ENCODE data around the gene STAT6. TPM values are rescaled to one million over a fixed set of nuclear protein-coding genes. Genes with fewer than 3 reads are reported as not detected.

Gene STAT6
- total RNA-seq, 1 donor from 2014 or later, result 62.4 TPM

DNA sequence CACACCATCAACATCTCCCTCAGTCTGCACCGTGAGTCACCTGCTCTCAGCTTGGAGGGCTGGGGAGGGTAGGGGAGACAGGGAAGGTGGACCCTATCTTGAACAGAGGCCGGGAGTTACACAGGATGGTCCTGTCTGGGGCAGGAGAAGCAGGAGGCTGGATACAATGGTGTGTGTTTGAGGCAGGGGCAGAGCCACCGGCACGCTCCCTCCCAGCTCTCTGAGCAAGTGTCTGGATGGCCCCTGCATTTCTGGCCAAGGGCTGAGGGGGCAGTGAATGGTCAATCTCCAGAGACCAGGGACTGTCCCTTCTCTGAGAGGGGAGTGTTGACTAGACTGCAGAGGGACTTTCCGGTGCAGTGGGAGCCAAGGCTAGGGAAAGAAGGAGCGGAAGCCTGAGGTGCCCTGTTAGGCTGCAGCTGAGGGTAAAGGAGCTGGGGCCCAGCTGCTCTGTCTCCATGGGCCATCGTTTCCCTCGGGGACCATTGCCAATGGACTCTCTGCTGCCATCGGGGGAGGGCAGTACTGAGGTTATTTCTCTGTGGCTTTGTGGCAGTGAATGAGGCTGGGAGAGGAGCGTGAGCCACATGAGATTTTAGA, 34.4 kb upstream of the STAT6 start:
- DNase-seq (ENCODE audit: low read depth, low spot score), result no peak

DNA sequence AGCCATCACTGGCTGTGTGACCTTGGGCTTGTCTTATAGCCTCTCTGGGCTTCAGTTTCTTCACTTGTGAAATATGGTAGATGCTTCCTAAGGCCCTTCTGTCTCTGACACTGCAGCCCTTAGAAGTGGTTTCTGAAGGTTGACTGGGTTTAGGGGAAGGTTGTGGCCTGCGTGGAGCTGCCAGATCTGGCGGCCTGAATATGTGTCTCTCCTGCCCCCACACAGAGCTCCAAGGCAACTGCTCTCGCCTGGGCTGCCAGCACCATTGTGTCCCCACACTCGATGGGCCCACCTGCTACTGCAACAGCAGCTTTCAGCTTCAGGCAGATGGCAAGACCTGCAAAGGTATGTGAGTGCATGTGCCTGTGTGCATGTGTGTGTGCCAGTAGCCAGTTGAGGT, 32.3 kb upstream of the STAT6 start:
- DNase-seq (ENCODE audit: low read depth, low spot score), result no peak

DNA sequence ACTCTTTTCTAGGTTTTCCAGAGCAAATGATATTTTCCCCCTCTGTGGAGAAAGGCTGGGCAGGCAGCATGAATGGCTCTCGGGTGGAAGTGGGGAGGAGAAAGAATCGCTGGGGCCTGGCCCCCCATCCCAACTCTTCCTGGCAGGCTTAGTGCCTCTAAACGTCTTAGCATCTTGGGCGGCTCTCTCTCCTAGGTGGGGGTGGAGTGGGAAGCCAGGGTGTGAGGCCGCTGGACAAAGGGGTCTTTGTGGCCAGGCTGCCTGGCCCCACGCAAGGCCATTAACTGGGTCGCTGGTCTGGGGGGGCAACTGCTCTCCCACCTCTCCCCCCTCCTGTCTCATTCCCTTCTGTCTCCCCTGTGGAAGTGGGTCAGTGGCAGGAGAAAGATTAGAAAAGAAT, 31.6 kb upstream of the STAT6 start:
- DNase-seq (ENCODE audit: low read depth, low spot score), result no peak

DNA sequence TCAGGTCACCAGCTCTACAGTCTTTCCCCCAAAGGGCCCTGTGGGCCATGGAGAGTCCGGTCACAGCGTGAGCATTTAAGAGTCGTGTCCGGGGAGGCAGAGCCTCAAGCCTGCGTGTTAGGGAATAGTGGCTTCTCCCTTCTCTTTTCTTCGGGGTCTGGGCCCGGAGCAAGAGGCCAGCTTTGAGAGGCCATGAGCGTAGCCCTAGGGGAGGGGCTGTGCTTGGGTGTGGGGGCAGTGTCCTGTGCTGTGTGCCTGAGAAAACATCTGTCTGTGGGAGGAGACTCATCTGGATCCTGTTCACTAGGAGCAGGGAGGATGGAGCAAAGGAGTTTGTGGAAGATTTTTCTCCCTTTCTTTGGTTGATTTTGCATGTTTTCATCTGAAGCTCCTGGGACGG, 31.0 kb upstream of the STAT6 start:
- DNase-seq (ENCODE audit: low read depth, low spot score), result no peak

DNA sequence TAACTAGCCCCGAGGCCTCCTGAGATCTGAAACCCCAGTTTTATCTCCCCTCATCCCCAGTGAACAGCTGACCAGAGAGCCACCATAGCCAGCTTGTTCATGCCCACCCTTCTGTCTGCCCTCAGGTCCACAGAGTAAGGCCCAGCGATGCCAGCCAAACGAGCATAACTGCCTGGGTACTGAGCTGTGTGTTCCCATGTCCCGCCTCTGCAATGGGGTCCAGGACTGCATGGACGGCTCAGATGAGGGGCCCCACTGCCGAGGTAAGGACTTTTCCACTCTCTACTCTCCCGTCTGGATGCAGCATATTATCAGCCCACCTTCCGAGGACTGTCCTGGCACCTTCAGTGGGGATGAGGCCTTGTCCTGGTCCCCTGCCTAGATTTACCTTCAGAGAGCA, 30.1 kb upstream of the STAT6 start:
- no peak for DNase-seq (ENCODE audit: low read depth, low spot score)

DNA sequence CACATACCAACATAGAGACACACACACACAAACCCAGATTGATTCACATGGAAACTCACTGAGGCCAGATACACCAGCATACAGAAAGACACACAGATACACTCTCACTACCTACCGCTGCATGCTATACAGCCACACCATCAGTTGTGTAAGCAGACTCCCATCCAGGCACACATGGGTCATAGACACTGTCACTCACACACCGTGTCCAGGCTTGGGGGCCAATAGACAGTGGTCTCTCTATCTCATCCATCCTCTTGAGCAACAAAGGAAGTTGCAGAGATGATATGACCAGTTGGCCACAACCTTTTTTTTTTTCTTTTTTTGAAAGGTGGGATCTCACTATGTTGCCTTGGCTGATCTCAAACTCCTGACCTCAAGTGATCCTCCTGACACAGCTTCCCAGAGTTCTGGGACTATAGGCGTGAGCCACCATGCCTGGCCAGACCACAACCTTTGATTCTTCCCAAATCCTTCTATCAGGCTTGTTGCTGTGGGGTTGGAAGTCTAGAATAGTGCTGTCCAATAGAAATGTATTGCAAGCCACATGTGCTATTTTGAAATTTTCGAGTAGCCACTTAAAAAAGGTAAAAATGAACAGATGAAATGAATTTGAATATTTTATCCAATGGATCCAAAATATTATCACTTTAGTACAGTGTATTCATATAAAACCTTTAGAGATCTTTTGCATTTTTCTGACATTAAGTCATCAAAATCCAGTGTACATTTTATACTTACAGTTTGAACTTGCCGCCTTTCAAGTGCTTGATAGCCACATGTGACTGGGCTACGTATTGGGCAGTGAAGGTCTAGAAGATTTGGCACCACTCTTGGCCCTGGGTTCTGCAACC, 28.9 kb upstream of the STAT6 start:
- no peak for DNase-seq (ENCODE audit: low read depth, low spot score)

DNA sequence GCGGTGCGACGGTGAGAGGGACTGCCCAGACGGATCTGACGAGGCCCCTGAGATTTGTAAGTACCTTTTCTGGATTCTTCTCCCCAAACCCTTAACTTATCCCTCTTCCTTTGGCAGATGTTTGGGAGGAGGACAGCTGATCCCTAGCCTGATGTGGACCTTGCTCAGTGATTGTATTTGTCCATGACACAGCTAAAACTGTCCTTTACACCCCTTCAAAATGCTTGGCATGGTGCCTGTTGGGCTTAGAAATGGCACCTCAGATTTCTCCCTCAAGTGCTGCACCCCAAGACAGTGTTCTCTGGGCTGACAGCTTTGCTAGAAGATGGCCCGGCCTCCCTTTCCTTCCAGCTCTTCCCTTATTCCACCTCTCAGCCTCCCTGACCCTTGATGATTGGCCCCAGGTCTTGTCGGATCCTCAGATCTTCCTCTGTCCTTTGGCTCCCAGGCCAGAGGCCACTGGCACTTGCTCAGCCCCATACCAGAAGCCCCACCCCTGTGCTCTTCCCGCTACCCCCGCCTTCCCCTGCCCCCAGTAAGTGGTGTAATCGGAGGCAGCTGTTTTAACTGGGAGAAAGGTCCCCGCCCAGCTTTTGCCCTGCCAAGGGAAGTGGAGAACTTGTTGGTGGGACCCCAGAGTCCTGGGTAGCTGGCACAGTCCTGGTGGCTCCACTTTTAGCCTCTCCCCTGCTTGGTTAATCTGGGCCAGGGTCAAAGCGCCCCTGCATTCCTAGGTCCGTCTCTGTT, 27.5 kb upstream of the STAT6 start:
- DNase-seq (ENCODE audit: low read depth, low spot score), result no peak

DNA sequence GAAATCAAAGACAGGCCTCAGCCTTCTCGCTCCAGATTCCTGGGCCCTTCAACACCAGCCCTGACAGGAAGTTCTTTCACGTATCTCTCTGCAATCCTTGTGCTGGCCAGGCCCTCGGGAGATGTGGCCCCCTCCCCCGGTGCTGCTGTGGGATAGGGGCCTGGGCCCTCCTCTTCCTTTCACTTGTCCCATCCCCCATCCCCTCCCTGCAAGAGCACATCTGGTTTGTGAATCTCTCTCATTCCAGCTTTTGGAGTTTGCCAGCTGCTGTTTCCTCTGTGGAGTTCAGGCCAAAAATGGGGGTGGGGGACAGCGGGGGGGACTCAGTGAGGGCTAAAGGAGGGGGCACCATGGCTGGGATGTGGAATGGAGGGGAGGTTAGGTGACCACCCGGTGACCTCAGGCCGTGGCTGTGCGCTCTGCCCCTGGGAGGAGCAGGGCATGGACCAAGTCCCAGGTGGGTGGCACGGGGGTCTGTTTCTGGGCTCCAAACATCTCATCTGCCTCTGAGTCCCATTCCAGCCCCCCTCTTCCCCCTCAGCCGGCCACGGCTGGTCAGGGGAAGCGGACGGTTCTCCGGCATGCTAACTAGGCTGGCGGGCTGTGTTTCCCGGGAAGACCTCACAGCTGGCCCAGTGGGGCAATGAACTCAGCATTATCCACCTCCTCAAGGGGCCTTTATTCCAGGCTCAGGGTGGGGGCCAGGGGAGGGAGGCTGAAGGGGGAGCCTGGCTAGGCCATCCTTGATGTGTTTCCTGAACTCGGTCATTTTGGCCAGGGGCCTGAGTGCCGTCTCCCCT, 24.6 kb upstream of the STAT6 start:
- DNase-seq (ENCODE audit: low read depth, low spot score), result no peak

DNA sequence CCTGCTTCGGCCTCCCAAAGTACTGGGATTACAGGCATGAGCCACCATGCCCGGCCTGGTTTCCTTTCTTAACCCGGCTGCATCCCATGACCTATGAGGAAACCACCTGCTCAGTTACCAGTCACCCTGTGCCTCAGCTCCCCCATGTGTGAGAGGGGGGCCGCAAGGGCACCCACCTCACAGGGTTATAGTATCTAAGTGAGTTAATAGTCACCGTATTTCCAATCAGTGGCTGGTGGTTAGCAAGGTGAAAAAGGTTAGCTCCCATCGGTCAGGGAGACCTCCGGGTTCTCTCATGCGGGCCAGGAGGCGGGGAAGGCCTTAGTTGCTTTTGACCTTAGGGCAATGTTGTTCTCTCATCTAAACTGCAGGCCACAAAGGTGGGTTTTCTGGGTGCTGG, 23.8 kb upstream of the STAT6 start:
- no peak for DNase-seq (ENCODE audit: low read depth, low spot score)

DNA sequence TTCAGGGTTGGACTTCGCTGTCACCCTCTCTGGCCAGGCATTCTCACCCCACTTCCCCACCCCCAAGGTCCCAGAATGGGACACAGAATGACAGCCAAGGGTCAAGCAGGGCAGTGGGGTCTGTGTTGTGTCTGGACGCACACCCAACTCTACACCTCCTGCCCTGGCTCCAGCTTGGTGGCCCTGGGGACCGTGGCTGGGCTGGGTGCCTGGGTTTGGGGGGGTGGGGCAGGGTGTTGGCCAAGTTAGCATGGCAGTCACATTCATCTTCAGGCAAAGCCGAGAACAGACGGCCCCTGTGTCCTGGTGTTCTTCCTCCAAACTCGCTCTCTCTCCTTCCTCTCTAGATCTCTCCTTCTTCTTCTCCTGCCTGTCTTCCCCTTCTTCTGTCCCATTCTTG, 22.8 kb upstream of the STAT6 start:
- no peak for DNase-seq (ENCODE audit: low read depth, low spot score)

DNA sequence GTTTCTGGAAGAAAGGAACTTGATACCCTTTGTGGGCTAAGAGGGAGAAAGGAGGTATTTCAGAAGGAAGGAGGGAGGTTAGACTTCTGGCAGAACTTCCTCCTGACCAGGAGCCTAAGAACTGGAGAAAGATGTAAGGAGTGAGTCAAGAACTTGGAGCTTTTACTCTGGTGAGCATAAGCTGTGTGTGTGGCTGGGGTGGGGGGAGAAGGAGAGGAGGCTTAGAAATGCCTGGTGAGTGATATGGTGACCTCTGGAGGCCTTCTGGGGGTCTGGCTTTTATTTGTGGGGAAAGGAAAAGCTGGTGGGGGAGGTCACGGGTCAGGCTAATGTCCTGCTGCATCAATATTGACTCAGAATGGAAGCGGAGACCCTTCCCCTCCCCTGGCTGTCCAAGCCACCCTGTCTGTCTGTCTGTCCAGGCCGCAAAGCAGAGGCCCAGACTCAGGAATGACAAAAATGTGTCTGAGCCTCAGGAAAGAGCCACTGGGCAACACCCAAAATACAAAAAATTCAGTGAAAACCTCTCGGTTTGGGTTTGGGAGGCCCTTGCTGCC, 21.9 kb upstream of the STAT6 start:
- DNase-seq (ENCODE audit: low read depth, low spot score), result no peak

DNA sequence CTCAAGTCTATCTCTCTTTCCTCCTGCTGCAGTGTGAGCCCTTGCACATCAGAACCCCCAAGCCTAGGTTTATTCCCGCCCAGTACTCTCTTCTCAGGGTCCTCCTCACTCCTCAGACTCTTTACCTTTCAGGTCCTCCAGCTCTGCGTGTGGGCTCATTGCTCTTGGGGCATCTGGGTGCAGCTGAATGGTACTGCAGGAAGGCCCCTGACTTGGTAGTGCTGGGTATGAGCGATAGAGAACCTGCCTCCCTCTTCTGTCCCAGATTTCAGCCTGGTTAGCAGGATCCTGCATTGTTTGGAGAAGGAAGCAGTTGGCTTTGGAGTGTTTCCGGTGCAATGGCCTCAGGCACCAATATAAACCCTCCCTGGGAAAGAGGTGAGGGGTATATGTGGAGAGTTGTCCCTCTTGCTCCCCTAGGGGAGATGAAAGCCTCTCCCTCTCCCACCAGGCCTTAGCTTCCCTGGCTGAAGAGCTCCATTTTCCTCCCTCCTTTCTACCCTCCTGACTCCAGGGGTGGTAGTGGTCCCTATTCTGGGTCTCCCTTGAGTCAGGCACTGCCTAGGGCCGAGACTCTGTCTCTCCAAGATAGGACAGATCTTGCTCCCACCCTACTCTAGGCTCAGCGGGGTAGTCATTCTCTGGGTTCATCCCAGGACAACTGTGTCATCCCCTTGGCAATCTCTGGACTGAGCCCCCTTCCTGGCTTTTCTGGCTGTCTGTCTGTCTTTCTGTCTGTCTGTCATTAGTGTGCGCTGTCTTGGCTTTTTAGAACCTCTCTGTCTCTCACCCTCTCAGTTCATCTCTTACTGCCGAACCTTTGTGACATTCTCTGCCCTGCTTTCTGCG, 21.0 kb upstream of the STAT6 start:
- DNase-seq (ENCODE audit: low read depth, low spot score), result no peak

DNA sequence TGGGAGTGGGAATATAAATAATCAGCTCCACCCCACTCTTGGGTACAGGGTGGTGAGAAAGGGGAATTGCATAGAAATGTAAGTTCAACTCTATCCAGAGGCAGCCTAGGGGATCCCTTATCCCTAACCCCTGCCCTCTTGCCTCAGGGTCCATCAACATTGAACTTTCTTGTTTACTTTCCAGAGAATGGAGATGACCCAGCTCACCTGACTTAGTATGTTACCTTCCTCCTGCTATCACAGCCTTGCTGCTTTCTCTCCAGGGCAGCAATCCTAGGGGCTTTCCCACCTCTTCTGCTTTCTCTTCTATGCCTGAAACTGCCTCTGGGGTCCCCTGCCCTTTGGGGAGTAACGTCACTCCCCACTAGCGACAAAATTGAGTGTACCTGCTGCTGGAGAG, 19.8 kb upstream of the STAT6 start:
- no peak for DNase-seq (ENCODE audit: low read depth, low spot score)

DNA sequence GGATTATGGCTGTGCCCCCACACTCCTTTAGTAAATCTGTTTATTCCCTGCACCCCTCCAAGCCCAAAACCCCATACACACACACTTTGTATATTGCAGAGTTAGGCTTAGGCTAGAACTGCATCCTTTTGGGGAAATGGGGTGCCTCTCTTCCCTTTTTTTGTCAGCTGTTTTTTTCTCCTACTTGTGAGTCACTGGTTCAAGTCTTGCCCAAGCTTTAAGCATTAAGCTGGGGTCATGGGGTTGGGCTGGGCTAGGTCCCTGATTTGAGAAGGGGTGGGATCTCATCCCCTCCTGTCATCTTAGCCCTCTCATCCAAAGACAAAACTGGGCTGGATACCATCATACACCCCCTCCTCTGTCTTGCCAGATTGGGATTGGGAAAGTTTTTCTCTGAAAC, 18.7 kb upstream of the STAT6 start:
- no peak for DNase-seq (ENCODE audit: low read depth, low spot score)

DNA sequence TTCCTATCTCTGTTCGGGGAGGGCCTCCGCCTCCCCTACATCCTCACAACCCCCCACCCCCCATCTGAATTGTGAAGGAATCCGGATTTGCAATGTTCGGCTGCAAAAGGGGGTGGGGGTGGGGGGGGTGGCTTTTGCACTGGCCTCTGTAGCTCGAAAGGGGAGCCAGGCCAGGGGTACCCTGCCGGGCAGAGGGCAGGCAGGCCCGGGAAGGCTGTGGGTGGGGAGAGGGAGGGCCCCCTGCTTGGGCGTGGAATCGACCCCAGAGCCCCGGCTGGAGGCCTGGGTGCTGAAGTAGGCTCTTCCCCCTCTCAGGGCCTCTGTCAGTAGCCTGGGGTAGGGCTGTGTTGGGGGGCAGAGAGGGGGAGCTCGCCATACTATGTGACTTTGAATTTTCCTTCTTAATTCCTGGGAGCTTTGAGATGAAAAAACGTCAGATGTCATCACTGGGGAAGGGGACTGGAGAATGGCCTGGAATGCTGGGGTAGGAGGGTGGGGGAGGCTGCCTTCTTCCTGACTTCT, 18.2 kb upstream of the STAT6 start:
- DNase-seq (ENCODE audit: low read depth, low spot score), result no peak

DNA sequence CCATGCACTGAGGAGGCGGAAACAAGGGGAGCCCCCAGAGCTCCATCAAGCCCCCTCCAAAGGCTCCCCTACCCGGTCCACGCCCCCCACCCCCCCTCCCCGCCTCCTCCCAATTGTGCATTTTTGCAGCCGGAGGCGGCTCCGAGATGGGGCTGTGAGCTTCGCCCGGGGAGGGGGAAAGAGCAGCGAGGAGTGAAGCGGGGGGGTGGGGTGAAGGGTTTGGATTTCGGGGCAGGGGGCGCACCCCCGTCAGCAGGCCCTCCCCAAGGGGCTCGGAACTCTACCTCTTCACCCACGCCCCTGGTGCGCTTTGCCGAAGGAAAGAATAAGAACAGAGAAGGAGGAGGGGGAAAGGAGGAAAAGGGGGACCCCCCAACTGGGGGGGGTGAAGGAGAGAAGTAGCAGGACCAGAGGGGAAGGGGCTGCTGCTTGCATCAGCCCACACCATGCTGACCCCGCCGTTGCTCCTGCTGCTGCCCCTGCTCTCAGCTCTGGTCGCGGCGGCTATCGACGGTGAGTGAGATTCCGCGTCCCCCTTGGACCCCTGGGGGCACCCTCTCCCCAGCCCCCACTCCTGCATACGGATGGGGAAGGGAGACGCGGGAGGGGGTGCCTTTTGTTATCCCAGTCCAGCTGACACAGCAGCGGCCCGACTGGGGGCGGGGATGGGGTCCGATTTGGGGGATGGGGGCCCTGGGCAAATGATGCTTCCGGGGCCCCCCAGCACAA, 17.5 kb upstream of the STAT6 start:
- no peak for DNase-seq (ENCODE audit: low read depth, low spot score)

DNA sequence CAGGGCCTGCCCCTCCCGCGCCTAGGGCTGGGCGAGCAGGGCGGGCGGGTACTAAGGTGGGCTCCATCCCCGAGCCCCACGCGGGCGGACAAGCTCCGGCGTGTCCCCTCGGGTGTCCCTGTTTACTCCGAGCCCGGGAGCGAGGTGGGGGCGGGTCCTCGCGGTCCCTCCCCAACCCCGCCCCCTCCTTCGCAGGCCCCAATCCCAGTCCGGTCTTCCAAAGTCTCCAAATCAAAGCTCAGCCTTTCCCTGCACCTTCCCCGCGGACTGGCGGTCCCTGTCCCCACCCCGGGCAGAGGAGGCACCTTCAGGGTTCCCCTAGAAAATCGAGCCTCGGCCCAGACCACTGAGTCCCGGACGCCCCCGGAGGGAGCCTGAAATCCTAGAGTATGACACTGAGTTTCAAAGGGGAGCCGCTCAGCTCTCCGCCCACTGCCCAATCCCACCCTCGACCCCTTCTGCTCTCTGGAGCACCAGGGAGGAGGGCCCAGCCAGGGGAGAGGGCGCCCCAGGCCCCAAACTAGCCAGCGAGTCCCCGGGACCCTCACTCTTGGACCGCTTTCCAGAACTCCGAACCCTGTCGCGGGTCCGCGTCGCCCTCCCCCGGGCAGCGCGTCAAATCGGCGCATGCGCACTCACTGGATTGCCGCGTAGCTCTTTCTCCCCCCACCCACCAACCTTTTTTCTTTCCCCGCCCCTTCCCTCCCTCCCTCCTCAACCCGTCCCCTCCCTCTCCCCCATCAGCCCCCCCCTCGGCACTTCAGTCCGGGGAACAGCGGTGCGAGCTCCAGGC, 16.8 kb upstream of the STAT6 start, which contains the start of gene LRP1:
LRP1 (plus strand) TSS at position 758 of the 793 bp plus-strand sequence. CDS start 482 bp downstream, outside the sequence.
- no peak for DNase-seq (ENCODE audit: low read depth, low spot score)

DNA sequence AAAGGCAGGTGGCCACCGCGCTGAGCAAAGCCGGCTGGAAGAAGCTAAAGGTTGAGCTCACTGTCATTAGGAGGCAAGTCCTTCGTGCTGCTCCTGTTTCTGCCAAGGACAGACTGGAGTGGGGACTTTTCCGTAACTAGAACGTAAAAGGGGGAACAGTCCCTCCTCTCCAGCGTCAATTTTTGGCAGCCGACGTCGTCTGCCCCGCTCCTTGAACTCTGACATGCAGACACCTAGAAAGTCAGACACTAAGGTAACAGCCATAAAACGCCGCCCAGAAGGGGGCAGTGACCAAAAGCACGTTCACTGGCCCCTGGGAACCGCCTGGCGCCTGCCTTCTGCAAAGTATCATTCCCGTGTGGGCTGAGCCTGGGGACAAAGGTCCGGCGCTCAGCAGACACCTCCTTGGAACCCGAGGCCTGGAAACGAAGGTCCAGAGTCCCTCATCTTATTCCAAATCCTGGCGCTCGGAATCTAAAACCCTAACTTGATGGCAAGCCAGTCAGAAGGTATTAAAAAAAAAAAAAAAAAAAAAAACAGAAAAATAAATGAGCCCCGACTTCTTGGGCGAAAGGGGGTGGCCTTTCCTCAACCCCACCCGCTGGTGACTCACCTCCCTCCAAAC, 16.1 kb upstream of the STAT6 start:
- DNase-seq (ENCODE audit: low read depth, low spot score), result no peak

All from pulmonary artery endothelial cell (primary cell).